ENCODE measurements around the gene MRGPRX4. TPM values are rescaled to one million over a fixed set of nuclear protein-coding genes. Genes with fewer than 3 reads are reported as not detected.

Gene MRGPRX4
- total RNA-seq, 1 experiment from 2014 or later: not detected

- Histone ChIP-seq H3K36me3 (ENCODE audit: low read depth) (no peaks in the 10 kb centered on the region), H3F3A (ENCODE audit: insufficient read depth, low read depth) (peaks cover 10% of the 10 kb centered on the region; the same call in 1 of the 2 replicates), H4K20me1 (ENCODE audit: insufficient read depth) (no peaks in the 10 kb centered on the region), H3K27me3 (ENCODE audit: insufficient read depth, low read depth) (peaks cover 27% of the 10 kb centered on the region), H3K4me2 (no peak overlapping the region), H2AFZ (no peak overlapping the region), H3K9me2 (ENCODE audit: insufficient read depth) (no peaks in the 10 kb centered on the region), H3K79me2 (ENCODE audit: low read depth) (no peaks in the 10 kb centered on the region), H3K4me3 (no peak overlapping the region), H3K4me1 (replicated peaks; ENCODE audit: insufficient read depth) (peaks cover 10% of the 10 kb centered on the region; the same call in 1 of the 2 replicates), H3K27ac (no peak overlapping the region), H3K9me3 (ENCODE audit: insufficient read depth, low read depth) (peaks cover 17% of the 10 kb centered on the region)
- no TSS peak for BruUV-seq (replicated peaks)
- ChIA-PET CTCF (no interaction called here), POLR2A (ENCODE audit: unreplicated experiment) (no interaction called here)
- intact Hi-C loops (cut with micrococcal nuclease; ENCODE audit: unreplicated experiment): no loop called here
- no peak for DNase-seq
- TF ChIP-seq EZH2 (IDR thresholded peaks at IDR 0.05; ENCODE audit: low read depth) (no peak), CTCF (conservative IDR thresholded peaks at IDR 0.05) (no peak)
Observed at GRCh38 chr11:18145025-18145424, 27.6 kb upstream of the MRGPRX4 start.

DNA sequence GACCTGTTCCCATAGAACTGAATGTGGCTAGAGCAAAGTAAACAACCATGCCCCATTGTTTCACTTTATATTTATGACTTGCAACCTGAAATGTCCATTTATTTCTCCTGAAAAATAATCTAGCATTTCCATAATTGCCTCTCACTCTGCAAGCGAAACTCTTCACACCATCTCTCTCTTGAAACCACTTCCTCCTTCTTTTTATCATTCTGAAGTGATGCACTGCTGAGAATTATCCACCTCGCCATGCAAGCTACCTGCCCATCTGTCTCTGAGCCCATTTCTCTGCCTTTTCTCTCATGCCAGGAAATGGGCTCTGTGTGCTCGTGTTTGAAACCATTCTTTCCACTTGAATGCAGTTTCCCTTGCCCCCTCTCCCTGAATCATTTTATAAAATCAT is 26.8 kb upstream of the MRGPRX4 start:
- DNase-seq: no peak
- ChIA-PET CTCF (no interaction called here), POLR2A (ENCODE audit: unreplicated experiment) (no interaction called here)

DNA sequence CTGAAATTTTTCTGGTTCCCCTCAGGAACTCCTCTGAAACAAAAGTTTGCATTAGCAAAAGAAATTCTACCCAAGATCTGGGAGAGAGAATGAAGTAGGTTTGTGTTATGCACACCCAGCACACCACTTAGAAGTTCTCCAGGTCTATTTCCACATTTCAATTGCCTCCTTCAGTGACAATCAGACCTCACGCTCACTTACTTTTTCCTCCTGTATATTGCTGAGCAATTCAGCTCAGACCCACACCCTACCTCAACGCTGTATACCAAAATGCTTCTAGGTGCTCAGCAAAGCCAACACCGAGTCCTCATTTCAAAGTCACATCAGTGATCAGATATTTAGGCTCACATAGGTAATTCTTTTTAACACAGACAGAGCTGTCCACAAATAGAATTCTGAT is 21.1 kb upstream of the MRGPRX4 start:
- TF ChIP-seq CTCF (conservative IDR thresholded peaks at IDR 0.05) (no peak), EZH2 (IDR thresholded peaks at IDR 0.05; ENCODE audit: low read depth) (no peak)
- BruUV-seq (replicated peaks): no TSS peak
- no peaks in the 10 kb centered on the region for H3K36me3 ChIP-seq (ENCODE audit: low read depth)
- H3K9me3 ChIP-seq (ENCODE audit: insufficient read depth, low read depth): no peaks in the 10 kb centered on the region
- no peak for DNase-seq
- no peak overlapping the region for H3K4me2 ChIP-seq
- H3K4me3 ChIP-seq: no peak overlapping the region
- H3K27me3 ChIP-seq (ENCODE audit: insufficient read depth, low read depth): peaks cover 70% of the 10 kb centered on the region
- CTCF ChIA-PET: no interaction called here
- no peak overlapping the region for H2AFZ ChIP-seq
- H3F3A ChIP-seq (ENCODE audit: insufficient read depth, low read depth): no peaks in the 10 kb centered on the region
- no peaks in the 10 kb centered on the region for H3K9me2 ChIP-seq (ENCODE audit: insufficient read depth)
- H3K4me1 ChIP-seq (replicated peaks; ENCODE audit: insufficient read depth): no peaks in the 10 kb centered on the region
- no peak overlapping the region for H3K27ac ChIP-seq
- intact Hi-C loops (cut with micrococcal nuclease; ENCODE audit: unreplicated experiment): no loop called here
- no peaks in the 10 kb centered on the region for H3K79me2 ChIP-seq (ENCODE audit: low read depth)
- H4K20me1 ChIP-seq (ENCODE audit: insufficient read depth): no peaks in the 10 kb centered on the region
- POLR2A ChIA-PET (ENCODE audit: unreplicated experiment): interaction anchor here (0.6 kb wide), 1 partner anchor 239 kb away, joined by 6 read pairs; no protein-coding TSS in a partner anchor

More for the DNA sequence above, 26.8 kb upstream of the MRGPRX4 start:
- Histone ChIP-seq H2AFZ (no peak overlapping the region), H3K4me1 (replicated peaks; ENCODE audit: insufficient read depth) (peaks cover 10% of the 10 kb centered on the region; the same call in 1 of the 2 replicates), H3K36me3 (ENCODE audit: low read depth) (no peaks in the 10 kb centered on the region), H3K27ac (no peak overlapping the region), H3K27me3 (ENCODE audit: insufficient read depth, low read depth) (peaks cover 35% of the 10 kb centered on the region), H3F3A (ENCODE audit: insufficient read depth, low read depth) (peaks cover 10% of the 10 kb centered on the region; the same call in 1 of the 2 replicates), H3K4me3 (no peak overlapping the region), H3K4me2 (no peak overlapping the region), H3K79me2 (ENCODE audit: low read depth) (no peaks in the 10 kb centered on the region), H4K20me1 (ENCODE audit: insufficient read depth) (no peaks in the 10 kb centered on the region), H3K9me3 (ENCODE audit: insufficient read depth, low read depth) (peaks cover 17% of the 10 kb centered on the region), H3K9me2 (ENCODE audit: insufficient read depth) (no peaks in the 10 kb centered on the region)
- no peak for TF ChIP-seq CTCF (conservative IDR thresholded peaks at IDR 0.05)
- TF ChIP-seq EZH2 (IDR thresholded peaks at IDR 0.05; ENCODE audit: low read depth): no peak
- BruUV-seq (replicated peaks): no TSS peak
- intact Hi-C loops (cut with micrococcal nuclease; ENCODE audit: unreplicated experiment): no loop called here
